ENCODE results near the gene PRKAG2.
A peak's percentile ranks its signal among the peaks of the same experiment; 100 is the strongest.

DNA sequence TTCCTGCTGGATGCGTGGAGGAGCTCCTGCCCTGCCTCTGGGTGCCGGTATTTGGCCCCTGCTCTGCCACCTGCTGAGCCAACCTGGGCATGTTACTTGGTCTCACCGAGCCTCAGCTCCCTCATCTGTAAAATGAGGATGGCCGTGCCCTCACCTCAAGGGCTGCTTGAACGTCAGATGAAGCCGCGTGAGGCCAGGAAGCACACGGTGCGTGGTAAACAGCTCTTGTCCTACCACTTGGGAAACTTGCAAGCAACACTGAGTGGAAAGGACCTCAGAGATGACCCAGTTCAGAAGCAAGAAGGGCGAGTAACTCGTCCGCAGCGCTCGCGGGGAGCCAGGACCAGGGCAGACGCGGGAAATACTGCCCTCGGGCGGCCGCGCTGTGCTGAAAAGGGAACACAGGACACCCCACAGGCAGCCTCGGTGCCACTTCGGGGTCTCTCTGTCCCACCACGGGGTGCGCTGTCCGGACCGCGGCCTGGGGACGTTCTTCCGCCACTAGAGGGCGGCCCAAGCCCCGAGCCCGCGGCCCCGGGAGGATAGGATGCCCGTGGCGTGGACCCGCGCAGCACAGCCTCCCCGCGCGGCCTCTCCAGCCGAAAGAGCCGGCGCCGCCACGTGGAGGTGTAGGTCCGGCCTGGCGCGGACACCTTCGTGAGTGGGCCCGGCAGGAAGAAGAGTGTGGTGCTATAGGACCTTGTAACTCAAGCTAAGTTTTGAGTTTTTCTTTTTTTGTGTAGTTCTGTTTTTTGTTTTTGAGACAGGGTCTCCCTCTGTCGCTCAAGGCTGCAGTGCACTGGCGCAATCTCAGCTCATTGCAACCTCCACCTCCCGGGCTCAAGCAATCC lies 94.1 kb downstream of the PRKAG2 start:
- TF ChIP-seq, protein P1, sequence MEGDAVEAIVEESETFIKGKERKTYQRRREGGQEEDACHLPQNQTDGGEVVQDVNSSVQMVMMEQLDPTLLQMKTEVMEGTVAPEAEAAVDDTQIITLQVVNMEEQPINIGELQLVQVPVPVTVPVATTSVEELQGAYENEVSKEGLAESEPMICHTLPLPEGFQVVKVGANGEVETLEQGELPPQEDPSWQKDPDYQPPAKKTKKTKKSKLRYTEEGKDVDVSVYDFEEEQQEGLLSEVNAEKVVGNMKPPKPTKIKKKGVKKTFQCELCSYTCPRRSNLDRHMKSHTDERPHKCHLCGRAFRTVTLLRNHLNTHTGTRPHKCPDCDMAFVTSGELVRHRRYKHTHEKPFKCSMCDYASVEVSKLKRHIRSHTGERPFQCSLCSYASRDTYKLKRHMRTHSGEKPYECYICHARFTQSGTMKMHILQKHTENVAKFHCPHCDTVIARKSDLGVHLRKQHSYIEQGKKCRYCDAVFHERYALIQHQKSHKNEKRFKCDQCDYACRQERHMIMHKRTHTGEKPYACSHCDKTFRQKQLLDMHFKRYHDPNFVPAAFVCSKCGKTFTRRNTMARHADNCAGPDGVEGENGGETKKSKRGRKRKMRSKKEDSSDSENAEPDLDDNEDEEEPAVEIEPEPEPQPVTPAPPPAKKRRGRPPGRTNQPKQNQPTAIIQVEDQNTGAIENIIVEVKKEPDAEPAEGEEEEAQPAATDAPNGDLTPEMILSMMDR (IDR thresholded peaks at IDR 0.05; ENCODE audit: low read length): peak; percentile 98
- TF ChIP-seq EZH2 (IDR thresholded peaks at IDR 0.05; ENCODE audit: borderline replicate concordance, low read length): no peak

All from OCI-LY1 (cell line).